Endodermal cell (in vitro differentiated cells): ENCODE results near the gene LY86. TPM values are rescaled to one million over a fixed set of nuclear protein-coding genes. Genes with fewer than 3 reads are reported as not detected.
A peak's percentile ranks its signal among the peaks of the same experiment; 100 is the strongest.

ENCODE experiments used
- DNase-seq: peaks from one replicate; pipeline ENCODE4 v3.0.0-alpha.2; 2017
- H3K27ac ChIP-seq: 2 replicates; pipeline ENCODE4 v1.5.1; 2013; ENCODE audit warnings: mild to moderate bottlenecking, low read depth, low read length, moderate library complexity
- H3K27me3 ChIP-seq: 2 replicates; pipeline ENCODE4 v1.6.1; 2013; ENCODE audit warnings: mild to moderate bottlenecking, low read length, moderate library complexity; ENCODE audit not compliant: insufficient read depth, control insufficient read depth, poor library complexity, severe bottlenecking
- H3K36me3 ChIP-seq: 2 replicates; pipeline ENCODE4 v1.7.0; 2013; ENCODE audit warnings: mild to moderate bottlenecking, low read length, moderate library complexity; ENCODE audit not compliant: control insufficient read depth, insufficient read depth
- H3K4me1 ChIP-seq: one replicate; pipeline ENCODE4 v1.7.0; 2013; ENCODE audit warnings: low read length; ENCODE audit not compliant: control insufficient read depth, insufficient read depth
- H3K4me3 ChIP-seq: 2 replicates; pipeline ENCODE4 v1.5.1; 2013; ENCODE audit warnings: mild to moderate bottlenecking, low read length, moderate library complexity
- H3K9ac ChIP-seq: 2 replicates; pipeline ENCODE4 v1.6.1; 2013; ENCODE audit warnings: mild to moderate bottlenecking, low read length, moderate library complexity; ENCODE audit not compliant: poor library complexity, severe bottlenecking; ENCODE audit errors: extremely low read depth
- H3K9me3 ChIP-seq: 2 replicates; pipeline ENCODE4 v1.6.1; 2013; ENCODE audit warnings: mild to moderate bottlenecking, low read length, moderate library complexity; ENCODE audit not compliant: control insufficient read depth
- H3K27ac Mint-ChIP-seq: 2 replicates; pipeline ENCODE4 v1.8.0; 2020; ENCODE audit warnings: mixed read lengths
- H3K27me3 Mint-ChIP-seq: 2 replicates; pipeline ENCODE4 v1.8.0; 2021; ENCODE audit warnings: mild to moderate bottlenecking, mixed read lengths; ENCODE audit not compliant: insufficient read depth
- H3K36me3 Mint-ChIP-seq: 2 replicates; pipeline ENCODE4 v1.8.0; 2020; ENCODE audit warnings: low read depth, mixed read lengths
- H3K4me1 Mint-ChIP-seq: 2 replicates; pipeline ENCODE4 v1.8.0; 2020; ENCODE audit warnings: mixed read lengths
- H3K4me3 Mint-ChIP-seq: 2 replicates; pipeline ENCODE4 v1.8.0; 2020; ENCODE audit warnings: mild to moderate bottlenecking, moderate library complexity, mixed read lengths
- H3K9me3 Mint-ChIP-seq: 2 replicates; pipeline ENCODE4 v1.8.0; 2020; ENCODE audit warnings: mild to moderate bottlenecking, mixed read lengths
- whole genome bisulfite sequencing, 2 experiments: methylation state at CpG; one replicate each; pipeline versions ENCODE4 v1.1.5 to v1.1.7; 2013; ENCODE audit warnings: missing lambda C conversion rate in 2 of 2, mixed read lengths in 1 of 2; ENCODE audit not compliant: insufficient coverage in 1 of 2, insufficient read length in 1 of 2; 5-methylcytosine and 5-hydroxymethylcytosine counted together
- total RNA-seq, 2 donors: library from RNA; stranded (reverse); fragmentation: NEBNext Ultra II Directional in 1 of 2; extraction: Animal tissue kit (Norgen Biotek cat#: 25700) in 1 of 2; gene quantifications; 2 replicates in 1 of 2; 3 replicates in 1 of 2; pipeline ENCODE4 v1.2.1, GENCODE V29; 2021
- TF ChIP-seq, protein P1 (sequence below): fragments of 200-600 bp; sonication (generic); conservative IDR thresholded peaks from 2 replicates; pipeline ENCODE4 v1.5.0; 2021; ENCODE audit warnings: antibody characterized with exemption, mild to moderate bottlenecking

The LY86 gene
- total RNA-seq, 2 donors from 2014 or later, result not detected

DNA sequence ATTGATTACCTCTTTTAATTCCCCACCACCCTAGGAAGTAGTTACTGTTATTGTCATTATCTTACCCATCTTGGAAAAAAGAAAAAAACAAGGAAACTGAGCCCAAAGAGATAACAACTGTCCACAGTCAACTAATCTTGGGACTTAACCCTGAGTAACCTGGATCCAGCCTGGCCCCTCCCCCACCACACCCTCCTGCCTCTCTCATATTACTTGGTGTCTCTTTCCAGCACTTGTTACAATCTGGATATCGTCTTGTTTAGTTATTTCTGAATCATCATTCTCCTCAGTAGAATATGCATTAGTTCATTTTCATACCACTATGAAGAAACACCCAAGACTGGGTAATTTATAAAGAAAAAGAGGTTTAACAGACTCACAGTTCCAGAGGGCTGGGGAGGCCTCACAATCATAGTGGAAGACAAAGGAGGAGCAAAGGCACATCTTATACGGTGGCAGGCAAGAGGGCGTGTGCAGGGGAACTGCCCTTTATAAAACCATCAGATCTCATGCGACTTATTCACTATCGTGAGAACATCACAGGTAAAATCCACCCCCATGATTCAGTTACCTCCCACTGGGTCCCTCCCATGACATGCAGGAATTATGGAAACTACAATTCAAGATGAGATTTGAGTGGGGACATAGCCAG, 60.3 kb downstream of the LY86 start:
- Histone ChIP-seq H3K9me3 (no peaks in the 10 kb centered on the region), H3K9ac (no peak overlapping the region), H3K27me3 (peaks cover 17% of the 10 kb centered on the region), H3K4me1 (no peaks in the 10 kb centered on the region), H3K4me3 (no peak overlapping the region), H3K36me3 (no peaks in the 10 kb centered on the region), H3K27ac (no peak overlapping the region)
- Mint-ChIP-seq H3K4me3 (no peak overlapping the region), H3K36me3 (no peaks in the 10 kb centered on the region), H3K9me3 (no peaks in the 10 kb centered on the region), H3K27me3 (peaks cover 9% of the 10 kb centered on the region), H3K4me1 (peaks cover 3% of the 10 kb centered on the region), H3K27ac (no peak overlapping the region)
- TF ChIP-seq, protein P1, sequence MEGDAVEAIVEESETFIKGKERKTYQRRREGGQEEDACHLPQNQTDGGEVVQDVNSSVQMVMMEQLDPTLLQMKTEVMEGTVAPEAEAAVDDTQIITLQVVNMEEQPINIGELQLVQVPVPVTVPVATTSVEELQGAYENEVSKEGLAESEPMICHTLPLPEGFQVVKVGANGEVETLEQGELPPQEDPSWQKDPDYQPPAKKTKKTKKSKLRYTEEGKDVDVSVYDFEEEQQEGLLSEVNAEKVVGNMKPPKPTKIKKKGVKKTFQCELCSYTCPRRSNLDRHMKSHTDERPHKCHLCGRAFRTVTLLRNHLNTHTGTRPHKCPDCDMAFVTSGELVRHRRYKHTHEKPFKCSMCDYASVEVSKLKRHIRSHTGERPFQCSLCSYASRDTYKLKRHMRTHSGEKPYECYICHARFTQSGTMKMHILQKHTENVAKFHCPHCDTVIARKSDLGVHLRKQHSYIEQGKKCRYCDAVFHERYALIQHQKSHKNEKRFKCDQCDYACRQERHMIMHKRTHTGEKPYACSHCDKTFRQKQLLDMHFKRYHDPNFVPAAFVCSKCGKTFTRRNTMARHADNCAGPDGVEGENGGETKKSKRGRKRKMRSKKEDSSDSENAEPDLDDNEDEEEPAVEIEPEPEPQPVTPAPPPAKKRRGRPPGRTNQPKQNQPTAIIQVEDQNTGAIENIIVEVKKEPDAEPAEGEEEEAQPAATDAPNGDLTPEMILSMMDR, result no peak
- peak; percentile 5 for DNase-seq
- 89 to 90% methylated on average over 4 to 5 of the region's 5 CpGs for WGBS, 2 experiments

DNA sequence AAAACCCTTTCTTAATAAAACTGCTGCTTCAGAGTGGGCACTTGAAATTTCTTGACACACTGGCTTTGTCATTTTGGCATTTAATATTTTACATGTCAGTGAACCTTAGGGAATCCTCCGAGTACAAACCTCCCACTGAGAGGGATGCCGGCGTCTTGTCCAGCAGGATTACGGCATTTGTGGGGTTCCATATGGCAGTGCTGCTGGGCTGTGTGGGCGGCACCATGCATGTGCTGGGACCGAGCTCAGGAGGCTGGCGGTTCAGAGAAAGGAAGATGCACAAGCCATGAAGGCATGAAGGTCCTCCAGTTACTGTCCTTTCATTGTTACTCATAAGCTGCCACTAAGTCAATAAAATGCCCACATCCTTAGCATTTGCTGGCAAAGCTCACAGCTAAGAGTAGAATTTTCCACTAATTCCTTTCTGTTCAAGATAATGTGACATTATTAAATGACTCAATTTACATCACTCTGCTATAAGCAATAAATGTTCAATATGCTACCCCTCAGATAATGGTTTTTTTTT, 61.4 kb downstream of the LY86 start:
- H3K27me3 Mint-ChIP-seq, result peaks cover 11% of the 10 kb centered on the region
- TF ChIP-seq, protein P1, result no peak
- 79 to 93% methylated on average over 6 to 7 of the region's 7 CpGs for WGBS, 2 experiments

DNA sequence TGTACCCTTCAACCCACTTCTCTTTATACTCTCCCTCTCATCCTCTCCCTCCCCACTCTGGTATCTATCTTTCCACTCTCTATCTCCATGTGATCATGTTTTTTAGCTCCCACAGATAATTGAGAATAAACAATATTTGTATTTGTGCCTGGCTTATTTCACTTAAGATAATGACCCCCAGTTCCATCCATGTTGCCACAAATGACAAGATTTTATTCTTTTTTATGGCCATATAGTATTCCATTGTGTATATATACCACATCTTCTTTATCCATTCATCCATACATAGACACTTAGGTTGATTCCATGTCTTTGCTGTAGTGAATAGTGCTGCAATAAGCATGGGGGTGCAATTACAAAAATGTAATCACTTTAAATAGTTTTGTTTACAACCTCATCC, 62.3 kb downstream of the LY86 start:
- H3K4me3 Mint-ChIP-seq, result no peak overlapping the region
- no peaks in the 10 kb centered on the region for H3K36me3 Mint-ChIP-seq
- Histone ChIP-seq H3K4me1 (no peaks in the 10 kb centered on the region), H3K9ac (no peak overlapping the region), H3K9me3 (no peaks in the 10 kb centered on the region), H3K27me3 (peaks cover 13% of the 10 kb centered on the region), H3K27ac (no peak overlapping the region), H3K4me3 (no peak overlapping the region), H3K36me3 (no peaks in the 10 kb centered on the region)
- peaks cover 11% of the 10 kb centered on the region for H3K27me3 Mint-ChIP-seq
- H3K4me1 Mint-ChIP-seq, result peaks cover 3% of the 10 kb centered on the region
- no peak overlapping the region for H3K27ac Mint-ChIP-seq
- no peak for DNase-seq
- no peaks in the 10 kb centered on the region for H3K9me3 Mint-ChIP-seq
- TF ChIP-seq, protein P1, result no peak

More for the DNA sequence above, 61.4 kb downstream of the LY86 start:
- no peak overlapping the region for H3K27ac Mint-ChIP-seq
- no peaks in the 10 kb centered on the region for H3K36me3 Mint-ChIP-seq
- H3K9me3 Mint-ChIP-seq, result no peaks in the 10 kb centered on the region
- peak; percentile 25 for DNase-seq
- Histone ChIP-seq H3K9me3 (no peaks in the 10 kb centered on the region), H3K4me3 (no peak overlapping the region), H3K9ac (no peak overlapping the region), H3K4me1 (no peaks in the 10 kb centered on the region), H3K27ac (no peak overlapping the region), H3K36me3 (no peaks in the 10 kb centered on the region), H3K27me3 (peaks cover 14% of the 10 kb centered on the region)
- no peak overlapping the region for H3K4me3 Mint-ChIP-seq
- H3K4me1 Mint-ChIP-seq, result peaks cover 3% of the 10 kb centered on the region
